ENCODE results near the gene GET4.
A peak's percentile ranks its signal among the peaks of the same experiment; 100 is the strongest.

GET4 gene

DNA sequence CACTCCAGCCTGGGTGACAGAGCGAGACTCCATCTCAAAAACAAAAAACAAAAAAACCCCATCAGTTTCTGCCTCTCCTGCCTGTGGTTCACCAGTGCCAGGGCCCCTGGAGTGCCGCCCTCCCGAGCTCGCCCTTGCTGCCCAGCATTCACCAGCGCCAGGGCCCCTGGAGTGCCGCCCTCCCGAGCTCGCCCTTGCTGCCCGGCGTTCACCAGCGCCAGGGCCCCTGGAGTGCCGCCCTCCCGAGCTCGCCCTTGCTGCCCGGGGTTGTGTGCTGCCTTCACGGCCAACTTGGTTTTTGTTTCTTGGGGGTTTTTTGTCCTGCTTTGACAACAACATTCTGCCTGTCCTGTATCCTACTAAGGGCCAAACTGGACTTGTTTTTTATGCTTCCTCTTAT, 13.2 kb upstream of the GET4 start:
- TF ChIP-seq, protein P1, sequence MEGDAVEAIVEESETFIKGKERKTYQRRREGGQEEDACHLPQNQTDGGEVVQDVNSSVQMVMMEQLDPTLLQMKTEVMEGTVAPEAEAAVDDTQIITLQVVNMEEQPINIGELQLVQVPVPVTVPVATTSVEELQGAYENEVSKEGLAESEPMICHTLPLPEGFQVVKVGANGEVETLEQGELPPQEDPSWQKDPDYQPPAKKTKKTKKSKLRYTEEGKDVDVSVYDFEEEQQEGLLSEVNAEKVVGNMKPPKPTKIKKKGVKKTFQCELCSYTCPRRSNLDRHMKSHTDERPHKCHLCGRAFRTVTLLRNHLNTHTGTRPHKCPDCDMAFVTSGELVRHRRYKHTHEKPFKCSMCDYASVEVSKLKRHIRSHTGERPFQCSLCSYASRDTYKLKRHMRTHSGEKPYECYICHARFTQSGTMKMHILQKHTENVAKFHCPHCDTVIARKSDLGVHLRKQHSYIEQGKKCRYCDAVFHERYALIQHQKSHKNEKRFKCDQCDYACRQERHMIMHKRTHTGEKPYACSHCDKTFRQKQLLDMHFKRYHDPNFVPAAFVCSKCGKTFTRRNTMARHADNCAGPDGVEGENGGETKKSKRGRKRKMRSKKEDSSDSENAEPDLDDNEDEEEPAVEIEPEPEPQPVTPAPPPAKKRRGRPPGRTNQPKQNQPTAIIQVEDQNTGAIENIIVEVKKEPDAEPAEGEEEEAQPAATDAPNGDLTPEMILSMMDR (IDR thresholded peaks at IDR 0.05): no peak
- TF ChIP-seq ZFX (IDR thresholded peaks at IDR 0.05; ENCODE audit: borderline replicate concordance): no peak
- H3K27ac ChIP-seq: no peak overlapping the region

DNA sequence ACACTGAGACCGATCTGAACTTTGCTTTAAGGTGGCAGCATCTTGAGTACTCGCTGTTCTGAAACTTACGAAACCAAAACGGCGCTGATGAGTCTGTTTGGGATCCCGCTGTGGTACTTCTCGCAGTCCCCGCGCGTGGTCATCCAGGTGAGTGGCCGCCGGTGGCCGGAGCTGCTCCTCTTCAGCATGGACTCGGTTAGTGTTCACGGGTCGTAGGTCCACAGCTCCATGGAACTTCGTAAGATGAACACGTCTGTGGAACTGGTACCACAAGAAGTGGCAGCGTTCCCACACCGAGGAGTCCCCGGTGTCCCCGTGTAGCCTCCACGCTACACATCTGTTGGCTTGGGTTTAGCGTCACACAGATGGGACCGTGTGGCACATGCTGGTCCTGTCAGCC, 10.4 kb upstream of the GET4 start:
- no peak overlapping the region for H3K27ac ChIP-seq

DNA sequence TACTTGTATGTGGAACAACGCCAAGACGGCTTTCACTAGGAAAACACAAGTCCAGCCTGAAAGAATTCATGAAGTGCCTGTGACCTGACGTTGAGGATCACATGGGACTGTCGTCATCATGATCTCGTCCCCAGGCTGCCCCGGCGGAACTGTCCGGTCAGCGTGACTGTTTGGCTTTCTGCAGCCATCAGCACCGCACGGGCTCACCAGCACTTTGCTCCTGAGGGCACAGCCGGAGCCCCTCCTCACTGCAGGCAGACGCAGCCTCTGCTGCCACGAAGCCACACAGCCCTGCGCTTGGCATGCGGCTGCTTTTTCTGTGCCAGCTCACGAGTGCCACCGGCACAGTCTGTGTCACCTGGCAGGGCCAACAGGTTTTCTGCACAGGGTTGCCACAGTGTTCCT, 9.4 kb upstream of the GET4 start:
- TF ChIP-seq, protein P1 (IDR thresholded peaks at IDR 0.05): 0 out of 2 replicates have a peak, but pooled peaks have one; percentile 2
- no peak for TF ChIP-seq ZFX (IDR thresholded peaks at IDR 0.05; ENCODE audit: borderline replicate concordance)
- peak overlapping the region; percentile 87 for H3K27ac ChIP-seq

More for the DNA sequence above, 10.4 kb upstream of the GET4 start:
- TF ChIP-seq, protein P1 (IDR thresholded peaks at IDR 0.05): no peak
- no peak for TF ChIP-seq ZFX (IDR thresholded peaks at IDR 0.05; ENCODE audit: borderline replicate concordance)

DNA sequence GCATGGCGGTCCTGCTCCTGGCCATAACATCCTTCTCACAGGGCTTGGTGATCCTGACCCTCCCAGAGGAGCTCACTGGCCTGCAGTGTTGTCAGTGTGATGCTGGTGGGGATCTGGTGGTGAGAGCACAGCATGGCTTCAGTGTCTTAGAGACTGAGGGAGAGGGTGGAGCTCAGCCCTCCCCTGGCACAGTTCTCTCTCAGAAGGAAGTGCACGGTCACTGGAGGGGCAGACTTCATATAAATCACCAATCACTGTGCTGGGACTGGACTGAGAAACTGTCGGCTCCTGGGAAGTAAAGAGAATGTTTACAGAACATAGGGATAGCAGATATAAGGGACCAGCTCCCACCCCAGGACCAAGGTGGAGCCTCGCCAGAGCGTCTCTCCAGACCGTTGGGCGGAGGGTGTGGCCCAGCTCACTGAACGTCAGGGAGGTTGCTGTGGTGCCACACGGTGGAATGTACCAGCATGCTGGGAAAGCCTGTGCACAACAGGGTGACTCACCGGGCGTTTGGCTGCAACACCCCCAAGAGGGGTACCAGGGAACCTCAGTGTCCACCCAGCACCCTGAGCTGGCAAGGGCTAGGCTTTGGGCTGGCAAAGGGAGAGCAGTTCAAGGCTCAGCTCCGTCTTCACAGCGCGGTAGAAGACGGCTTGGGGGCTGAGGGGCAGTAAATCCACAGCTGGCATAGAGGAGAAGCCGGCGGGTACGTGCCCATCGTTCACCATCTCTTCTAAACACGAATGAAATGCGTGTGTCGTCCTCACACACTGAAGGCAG, 8.8 kb upstream of the GET4 start:
- H3K27ac ChIP-seq: peak overlapping the region; percentile 87
- TF ChIP-seq, protein P1 (IDR thresholded peaks at IDR 0.05): no peak; the same call in 1 of the 2 replicates
- no peak for TF ChIP-seq ZFX (IDR thresholded peaks at IDR 0.05; ENCODE audit: borderline replicate concordance)

DNA sequence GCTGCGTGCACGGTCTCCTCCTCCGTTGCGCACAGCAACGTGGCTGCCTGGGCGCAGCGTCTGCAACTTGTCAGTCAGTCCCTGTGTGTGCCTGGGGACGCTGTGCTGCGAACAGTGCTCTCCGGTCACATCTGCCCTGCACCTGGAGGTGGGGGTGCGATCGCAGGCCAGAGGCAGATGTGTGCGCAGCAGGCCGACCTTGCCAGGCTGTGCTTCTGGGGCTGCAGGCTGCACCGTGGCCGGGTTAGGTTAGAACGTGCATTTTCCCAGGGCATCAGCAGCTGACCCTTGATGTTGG, 8.2 kb upstream of the GET4 start:
- TF ChIP-seq ZFX (IDR thresholded peaks at IDR 0.05; ENCODE audit: borderline replicate concordance): no peak
- TF ChIP-seq, protein P1 (IDR thresholded peaks at IDR 0.05): no peak
- H3K27ac ChIP-seq: peak overlapping the region; percentile 87

DNA sequence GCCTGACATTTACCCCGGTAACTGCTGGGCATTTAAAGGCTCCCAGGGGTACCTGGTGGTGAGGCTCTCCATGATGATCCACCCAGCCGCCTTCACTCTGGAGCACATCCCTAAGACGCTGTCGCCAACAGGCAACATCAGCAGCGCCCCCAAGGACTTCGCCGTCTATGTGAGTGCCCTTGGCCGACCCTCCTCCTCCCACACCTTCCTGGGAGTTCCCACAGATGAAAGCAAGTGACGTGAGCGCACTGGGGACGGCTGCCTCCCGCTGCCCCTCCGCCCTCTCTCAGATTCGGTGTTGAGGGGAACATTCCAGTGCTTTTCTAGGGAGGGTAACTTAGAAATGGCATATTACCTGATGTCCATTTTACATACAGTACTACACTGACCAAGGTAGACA, 7.0 kb upstream of the GET4 start:
- H3K27ac ChIP-seq: no peak overlapping the region
- TF ChIP-seq, protein P1 (IDR thresholded peaks at IDR 0.05): no peak
- no peak for TF ChIP-seq ZFX (IDR thresholded peaks at IDR 0.05; ENCODE audit: borderline replicate concordance)

DNA sequence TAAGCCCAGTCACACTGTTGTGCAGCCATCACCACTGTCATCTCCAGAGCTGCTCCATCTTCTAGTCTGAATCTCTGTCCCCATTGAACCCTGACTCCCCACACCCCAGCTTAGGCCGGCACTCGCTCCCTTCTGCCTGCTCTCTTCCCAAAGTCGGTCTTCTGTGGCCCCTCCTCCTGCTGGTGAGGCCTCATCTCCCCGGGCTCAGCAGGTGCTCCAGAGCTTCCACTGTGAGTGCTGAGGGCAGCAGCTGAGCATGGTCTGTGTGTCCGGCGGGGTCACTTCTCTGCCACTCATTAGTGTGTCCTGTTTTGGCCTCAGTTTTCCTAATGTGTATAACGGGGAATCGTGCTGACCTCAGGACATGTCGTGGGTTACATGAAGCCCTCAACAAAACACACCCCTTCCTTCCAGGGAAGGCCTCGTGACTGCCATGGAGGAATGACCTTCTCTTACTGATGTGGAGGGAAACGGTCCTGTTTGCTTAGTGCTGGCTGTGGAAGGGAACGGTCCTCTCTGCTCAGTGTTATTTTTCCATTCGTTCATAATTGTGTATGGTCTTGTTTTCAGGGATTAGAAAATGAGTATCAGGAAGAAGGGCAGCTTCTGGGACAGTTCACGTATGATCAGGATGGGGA, 4.3 kb upstream of the GET4 start:
- no peak for TF ChIP-seq ZFX (IDR thresholded peaks at IDR 0.05; ENCODE audit: borderline replicate concordance)
- TF ChIP-seq, protein P1 (IDR thresholded peaks at IDR 0.05): no peak

DNA sequence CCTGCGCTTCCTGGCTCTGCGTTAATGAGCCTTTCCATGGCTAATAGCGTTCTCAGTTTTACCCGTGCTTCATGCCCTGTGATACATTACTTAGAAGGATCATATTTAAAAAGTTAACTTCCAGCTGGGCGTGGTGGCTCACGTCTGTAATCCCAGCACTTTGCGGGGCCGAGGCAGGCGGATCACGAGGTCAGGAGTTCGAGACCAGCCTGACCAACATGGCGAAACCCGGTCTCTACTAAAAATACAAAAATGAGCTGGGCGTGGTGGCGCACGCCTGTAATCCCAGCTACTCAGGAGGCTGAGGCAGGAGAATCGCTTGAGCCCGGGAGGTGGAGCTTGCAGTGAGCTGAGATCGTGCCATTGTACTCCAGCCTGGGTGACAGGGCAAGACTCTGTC, 3.7 kb upstream of the GET4 start:
- H3K27ac ChIP-seq: peak overlapping the region; percentile 56; the same call in 1 of the 2 replicates

More for the DNA sequence above, 4.3 kb upstream of the GET4 start:
- H3K27ac ChIP-seq: no peak overlapping the region

All from 22Rv1 (cell line).